Left hindlimb (tissue), 1 donor: ENCODE results near the gene OSBPL3.

Experiments
- DNase-seq: peaks from one replicate; pipeline ENCODE4 v3.0.0-alpha.2; 2018

OSBPL3 gene

GRCh38 chr7:24788961-24789576, 190.9 kb downstream of the OSBPL3 start:
- no peak for DNase-seq

- no peak for DNase-seq
These were observed 191.9 kb downstream of the OSBPL3 start for GRCh38 chr7:24788075-24788474.

GRCh38 chr7:24786941-24787340, 193.0 kb downstream of the OSBPL3 start:
- DNase-seq: no peak

- no peak for DNase-seq
These were observed 193.7 kb downstream of the OSBPL3 start for GRCh38 chr7:24786306-24786705.

- DNase-seq: no peak
These were observed 195.7 kb downstream of the OSBPL3 start for GRCh38 chr7:24784277-24784676.

GRCh38 chr7:24783698-24784097, 196.3 kb downstream of the OSBPL3 start:
- no peak for DNase-seq

GRCh38 chr7:24781106-24781505, 198.9 kb downstream of the OSBPL3 start:
- DNase-seq: no peak

GRCh38 chr7:24779283-24779655, 200.7 kb downstream of the OSBPL3 start:
- DNase-seq: no peak

- no peak for DNase-seq
These were observed 201.3 kb downstream of the OSBPL3 start for GRCh38 chr7:24778543-24779282.

- DNase-seq: no peak
These were observed 202.2 kb downstream of the OSBPL3 start for GRCh38 chr7:24777806-24778205.

GRCh38 chr7:24773646-24774045, 206.3 kb downstream of the OSBPL3 start:
- no peak for DNase-seq

GRCh38 chr7:24769851-24770250, 210.1 kb downstream of the OSBPL3 start:
- DNase-seq: no peak

- no peak for DNase-seq
These were observed 210.8 kb downstream of the OSBPL3 start for GRCh38 chr7:24769014-24769830.

- no peak for DNase-seq
These were observed 212.0 kb downstream of the OSBPL3 start for GRCh38 chr7:24767878-24768569.

- DNase-seq: no peak
These were observed 214.8 kb downstream of the OSBPL3 start for GRCh38 chr7:24764972-24765744.

GRCh38 chr7:24764011-24764410, 216.0 kb downstream of the OSBPL3 start:
- no peak for DNase-seq

GRCh38 chr7:24763303-24763901, 216.6 kb downstream of the OSBPL3 start:
- DNase-seq: no peak

- no peak for DNase-seq
These were observed 217.2 kb downstream of the OSBPL3 start for GRCh38 chr7:24762771-24763170.

- DNase-seq: no peak
These were observed 219.0 kb downstream of the OSBPL3 start for GRCh38 chr7:24760968-24761367.

GRCh38 chr7:24757353-24758275, 222.4 kb downstream of the OSBPL3 start, which contains the start of gene GSDME:
Gene GSDME (minus strand): TSS chr7:24757464. CDS start chr7:24749774, 7,690 bp downstream.
- DNase-seq: no peak
